HG03039 (cell line): Measurements from ENCODE around the gene RPL37A.

Source experiments
- ATAC-seq: cut with Tn5 transposase; IDR thresholded peaks from one replicate; pipeline ENCODE4 v1.9.1; 2021; ENCODE audit warnings: mild to moderate bottlenecking, moderate library complexity; ENCODE audit not compliant: unreplicated experiment

The RPL37A gene

GRCh38 chr2:216546241-216546640 lies 47.6 kb downstream of the RPL37A start:
- ATAC-seq, result no peak

GRCh38 chr2:216546641-216547403 lies 48.2 kb downstream of the RPL37A start:
- ATAC-seq, result no peak

GRCh38 chr2:216548901-216549331 lies 50.3 kb downstream of the RPL37A start:
- ATAC-seq, result no peak

- ATAC-seq, result no peak
Measured at GRCh38 chr2:216549926-216550690, 51.5 kb downstream of the RPL37A start.

- ATAC-seq, result no peak
Measured at GRCh38 chr2:216551234-216552068, 52.8 kb downstream of the RPL37A start.

- ATAC-seq, result no peak
Measured at GRCh38 chr2:216553093-216553478, 54.4 kb downstream of the RPL37A start.
